H7 (cell line): ENCODE measurements around the gene PNPLA7. TPM values are rescaled to one million over a fixed set of nuclear protein-coding genes. Genes with fewer than 3 reads are reported as not detected.

Experiments used
- DNase-seq: peaks from one replicate; pipeline ENCODE4 v3.0.0; 2012
- H3K27me3 ChIP-seq: 2 replicates; pipeline ENCODE4 v1.6.0; 2011; ENCODE audit warnings: mild to moderate bottlenecking, low read length; ENCODE audit not compliant: control insufficient read depth, insufficient read depth
- H3K36me3 ChIP-seq: replicated peaks from 2 replicates; pipeline ENCODE4 v1.5.1; 2011; ENCODE audit warnings: low read length; ENCODE audit not compliant: control insufficient read depth, insufficient read depth
- H3K4me3 ChIP-seq: 2 replicates; pipeline ENCODE4 v1.5.1; 2011; ENCODE audit warnings: low read depth, mild to moderate bottlenecking, control low read depth, low read length, moderate library complexity; ENCODE audit not compliant: insufficient read depth
- total RNA-seq: library from RNA; depleted of rRNA; stranded (reverse); fragments of >200 nt; shearing (Covaris generic); gene quantifications from 2 replicates; pipeline ENCODE4 v1.2.3, GENCODE V29; 2014

Gene PNPLA7
- total RNA-seq, 1 experiment from 2014 or later, result 0.14 TPM

GRCh38 chr9:137504432-137504777 lies 45.8 kb downstream of the PNPLA7 start:
- Histone ChIP-seq H3K36me3 (no peaks in the 10 kb centered on the region), H3K4me3 (no peak overlapping the region), H3K27me3 (no peaks in the 10 kb centered on the region)
- DNase-seq, result peak; percentile 20

GRCh38 chr9:137502008-137502911 lies 47.9 kb downstream of the PNPLA7 start:
- no peak overlapping the region for H3K4me3 ChIP-seq
- no peaks in the 10 kb centered on the region for H3K36me3 ChIP-seq
- DNase-seq, result peak; percentile 95
- H3K27me3 ChIP-seq, result no peaks in the 10 kb centered on the region

GRCh38 chr9:137501457-137501856 lies 48.7 kb downstream of the PNPLA7 start:
- no peaks in the 10 kb centered on the region for H3K36me3 ChIP-seq
- no peaks in the 10 kb centered on the region for H3K27me3 ChIP-seq
- H3K4me3 ChIP-seq, result no peak overlapping the region
- no peak for DNase-seq

GRCh38 chr9:137500666-137501397 lies 49.4 kb downstream of the PNPLA7 start:
- no peak for DNase-seq
- Histone ChIP-seq H3K27me3 (no peaks in the 10 kb centered on the region), H3K36me3 (no peaks in the 10 kb centered on the region), H3K4me3 (no peak overlapping the region)

GRCh38 chr9:137499858-137500661 lies 50.1 kb downstream of the PNPLA7 start:
- peak; percentile 66 for DNase-seq
- Histone ChIP-seq H3K4me3 (no peak overlapping the region), H3K36me3 (no peaks in the 10 kb centered on the region), H3K27me3 (no peaks in the 10 kb centered on the region)

GRCh38 chr9:137499416-137499815 lies 50.8 kb downstream of the PNPLA7 start:
- no peak for DNase-seq
- H3K27me3 ChIP-seq, result no peaks in the 10 kb centered on the region
- H3K4me3 ChIP-seq, result no peak overlapping the region
- H3K36me3 ChIP-seq, result no peaks in the 10 kb centered on the region

GRCh38 chr9:137498720-137499150 lies 51.5 kb downstream of the PNPLA7 start:
- Histone ChIP-seq H3K4me3 (no peak overlapping the region), H3K27me3 (no peaks in the 10 kb centered on the region), H3K36me3 (no peaks in the 10 kb centered on the region)
- no peak for DNase-seq

- Histone ChIP-seq H3K27me3 (no peaks in the 10 kb centered on the region), H3K4me3 (no peak overlapping the region), H3K36me3 (no peaks in the 10 kb centered on the region)
- peak; percentile 59 for DNase-seq
Measured at GRCh38 chr9:137497921-137498719, 52.1 kb downstream of the PNPLA7 start.

GRCh38 chr9:137496601-137497375 lies 53.4 kb downstream of the PNPLA7 start:
- Histone ChIP-seq H3K27me3 (no peaks in the 10 kb centered on the region), H3K36me3 (no peaks in the 10 kb centered on the region), H3K4me3 (no peak overlapping the region)
- DNase-seq, result peak; percentile 64

GRCh38 chr9:137494550-137495351 lies 55.5 kb downstream of the PNPLA7 start:
- no peaks in the 10 kb centered on the region for H3K36me3 ChIP-seq
- peak; percentile 56 for DNase-seq
- H3K27me3 ChIP-seq, result no peaks in the 10 kb centered on the region
- no peak overlapping the region for H3K4me3 ChIP-seq

- H3K4me3 ChIP-seq, result no peak overlapping the region
- DNase-seq, result peak; percentile 60
- H3K27me3 ChIP-seq, result no peaks in the 10 kb centered on the region
- H3K36me3 ChIP-seq, result no peaks in the 10 kb centered on the region
Measured at GRCh38 chr9:137494104-137494544, 56.1 kb downstream of the PNPLA7 start.

GRCh38 chr9:137493364-137494103 lies 56.7 kb downstream of the PNPLA7 start:
- Histone ChIP-seq H3K36me3 (no peaks in the 10 kb centered on the region), H3K27me3 (no peaks in the 10 kb centered on the region), H3K4me3 (no peak overlapping the region)
- peak; percentile 40 for DNase-seq
